GM12801 (cell line): ENCODE data around the gene DCAF11.

Experiments used
- TF ChIP-seq, protein P1 (sequence below): IDR thresholded peaks from one replicate; pipeline ENCODE4 v1.5.1; 2011; ENCODE audit warnings: control low read depth; ENCODE audit not compliant: insufficient read length; ENCODE audit errors: extremely low read depth

The DCAF11 gene

DNA sequence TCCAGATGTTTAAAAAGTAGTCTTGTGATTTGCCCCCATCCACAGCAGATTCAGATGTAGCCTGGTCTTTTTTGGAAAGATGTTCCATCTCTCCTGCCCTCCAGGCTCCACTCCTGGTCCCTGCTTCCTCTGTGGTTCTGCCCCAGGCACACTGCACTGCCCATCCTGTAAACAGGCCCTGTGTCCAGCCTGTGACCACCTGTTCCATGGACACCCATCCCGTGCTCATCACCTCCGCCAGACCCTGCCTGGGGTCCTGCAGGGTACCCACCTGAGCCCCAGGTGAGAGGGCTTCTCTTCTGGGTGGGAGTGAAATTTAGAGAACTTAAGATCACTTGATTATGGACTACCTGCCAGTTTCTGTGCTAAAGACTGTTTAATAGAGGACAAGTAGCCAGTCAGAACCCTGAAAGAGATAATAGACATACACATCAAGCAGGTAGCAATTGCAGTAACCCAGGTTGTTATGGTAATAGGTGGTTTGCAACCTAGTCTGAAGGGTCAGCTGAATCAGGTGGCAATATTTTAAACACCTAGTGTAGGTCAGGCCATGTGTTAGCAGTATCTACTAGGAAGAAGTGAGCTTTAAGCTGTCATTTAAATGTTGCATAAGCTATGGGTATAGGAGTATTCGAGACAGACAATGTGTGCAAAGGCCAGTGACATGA, 34.9 kb downstream of the DCAF11 start:
- TF ChIP-seq, protein P1, sequence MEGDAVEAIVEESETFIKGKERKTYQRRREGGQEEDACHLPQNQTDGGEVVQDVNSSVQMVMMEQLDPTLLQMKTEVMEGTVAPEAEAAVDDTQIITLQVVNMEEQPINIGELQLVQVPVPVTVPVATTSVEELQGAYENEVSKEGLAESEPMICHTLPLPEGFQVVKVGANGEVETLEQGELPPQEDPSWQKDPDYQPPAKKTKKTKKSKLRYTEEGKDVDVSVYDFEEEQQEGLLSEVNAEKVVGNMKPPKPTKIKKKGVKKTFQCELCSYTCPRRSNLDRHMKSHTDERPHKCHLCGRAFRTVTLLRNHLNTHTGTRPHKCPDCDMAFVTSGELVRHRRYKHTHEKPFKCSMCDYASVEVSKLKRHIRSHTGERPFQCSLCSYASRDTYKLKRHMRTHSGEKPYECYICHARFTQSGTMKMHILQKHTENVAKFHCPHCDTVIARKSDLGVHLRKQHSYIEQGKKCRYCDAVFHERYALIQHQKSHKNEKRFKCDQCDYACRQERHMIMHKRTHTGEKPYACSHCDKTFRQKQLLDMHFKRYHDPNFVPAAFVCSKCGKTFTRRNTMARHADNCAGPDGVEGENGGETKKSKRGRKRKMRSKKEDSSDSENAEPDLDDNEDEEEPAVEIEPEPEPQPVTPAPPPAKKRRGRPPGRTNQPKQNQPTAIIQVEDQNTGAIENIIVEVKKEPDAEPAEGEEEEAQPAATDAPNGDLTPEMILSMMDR, result no peak

DNA sequence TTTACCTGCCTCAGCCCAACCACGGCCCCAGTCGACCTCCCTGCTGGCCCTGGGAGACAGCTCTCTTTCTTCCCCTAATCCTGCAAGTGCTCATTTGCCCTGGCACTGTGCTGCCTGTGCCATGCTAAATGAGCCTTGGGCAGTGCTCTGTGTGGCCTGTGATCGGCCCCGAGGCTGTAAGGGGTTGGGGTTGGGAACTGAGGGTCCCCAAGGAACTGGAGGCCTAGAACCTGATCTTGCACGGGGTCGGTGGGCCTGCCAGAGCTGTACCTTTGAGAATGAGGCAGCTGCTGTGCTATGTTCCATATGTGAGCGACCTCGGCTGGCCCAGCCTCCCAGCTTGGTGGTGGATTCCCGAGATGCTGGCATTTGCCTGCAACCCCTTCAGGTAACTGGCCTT, 35.5 kb downstream of the DCAF11 start:
- TF ChIP-seq, protein P1, result no peak

DNA sequence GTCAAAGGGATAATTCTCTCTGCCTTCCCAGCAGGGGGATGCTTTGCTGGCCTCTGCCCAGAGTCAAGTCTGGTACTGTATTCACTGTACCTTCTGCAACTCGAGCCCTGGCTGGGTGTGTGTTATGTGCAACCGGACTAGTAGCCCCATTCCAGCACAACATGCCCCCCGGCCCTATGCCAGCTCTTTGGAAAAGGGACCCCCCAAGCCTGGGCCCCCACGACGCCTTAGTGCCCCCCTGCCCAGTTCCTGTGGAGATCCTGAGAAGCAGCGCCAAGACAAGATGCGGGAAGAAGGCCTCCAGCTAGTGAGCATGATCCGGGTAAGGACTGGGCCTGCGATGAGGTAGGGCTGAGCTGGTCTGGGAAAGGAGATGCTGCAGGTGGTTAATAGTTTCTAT, 36.0 kb downstream of the DCAF11 start:
- TF ChIP-seq, protein P1, result no peak

DNA sequence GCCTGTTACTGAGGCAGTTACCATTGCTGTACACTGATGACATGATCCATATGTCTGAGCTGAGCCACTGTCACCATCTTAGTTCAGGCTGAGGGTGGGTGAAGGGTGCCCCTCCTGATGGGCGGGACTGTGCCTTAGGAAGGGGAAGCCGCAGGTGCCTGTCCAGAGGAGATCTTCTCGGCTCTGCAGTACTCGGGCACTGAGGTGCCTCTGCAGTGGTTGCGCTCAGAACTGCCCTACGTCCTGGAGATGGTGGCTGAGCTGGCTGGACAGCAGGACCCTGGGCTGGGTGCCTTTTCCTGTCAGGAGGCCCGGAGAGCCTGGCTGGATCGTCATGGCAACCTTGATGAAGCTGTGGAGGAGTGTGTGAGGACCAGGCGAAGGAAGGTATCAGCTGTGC, 36.4 kb downstream of the DCAF11 start:
- TF ChIP-seq, protein P1, result no peak

DNA sequence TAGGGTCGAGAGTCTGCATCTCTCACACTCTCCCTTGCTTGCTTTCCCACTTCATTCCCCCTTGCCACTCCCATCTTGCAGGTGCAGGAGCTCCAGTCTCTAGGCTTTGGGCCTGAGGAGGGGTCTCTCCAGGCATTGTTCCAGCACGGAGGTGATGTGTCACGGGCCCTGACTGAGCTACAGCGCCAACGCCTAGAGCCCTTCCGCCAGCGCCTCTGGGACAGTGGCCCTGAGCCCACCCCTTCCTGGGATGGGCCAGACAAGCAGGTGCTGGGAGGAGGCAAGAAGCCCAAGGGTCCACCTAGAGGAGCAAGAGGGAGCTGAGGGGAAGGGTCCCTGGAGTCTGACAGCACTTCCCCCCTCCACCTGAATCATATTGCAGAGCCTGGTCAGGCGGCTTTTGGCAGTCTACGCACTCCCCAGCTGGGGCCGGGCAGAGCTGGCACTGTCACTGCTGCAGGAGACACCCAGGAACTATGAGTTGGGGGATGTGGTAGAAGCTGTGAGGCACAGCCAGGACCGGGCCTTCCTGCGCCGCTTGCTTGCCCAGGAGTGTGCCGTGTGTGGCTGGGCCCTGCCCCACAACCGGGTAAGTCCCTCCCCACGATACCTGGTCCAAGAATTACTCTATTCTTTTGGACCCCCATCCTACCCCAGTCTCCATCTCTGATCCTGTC, 37.0 kb downstream of the DCAF11 start:
- TF ChIP-seq, protein P1, result no peak

DNA sequence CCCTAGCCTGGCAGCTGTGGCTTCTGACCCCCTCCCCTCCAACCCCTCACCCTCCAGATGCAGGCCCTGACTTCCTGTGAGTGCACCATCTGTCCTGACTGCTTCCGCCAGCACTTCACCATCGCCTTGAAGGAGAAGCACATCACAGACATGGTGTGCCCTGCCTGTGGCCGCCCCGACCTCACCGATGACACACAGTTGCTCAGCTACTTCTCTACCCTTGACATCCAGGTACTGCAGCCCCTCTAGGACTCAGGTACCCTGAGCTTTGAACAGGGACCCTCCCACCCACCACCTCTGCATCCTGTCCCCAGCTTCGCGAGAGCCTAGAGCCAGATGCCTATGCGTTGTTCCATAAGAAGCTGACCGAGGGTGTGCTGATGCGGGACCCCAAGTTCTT, 40.5 kb downstream of the DCAF11 start:
- TF ChIP-seq, protein P1, result no peak

DNA sequence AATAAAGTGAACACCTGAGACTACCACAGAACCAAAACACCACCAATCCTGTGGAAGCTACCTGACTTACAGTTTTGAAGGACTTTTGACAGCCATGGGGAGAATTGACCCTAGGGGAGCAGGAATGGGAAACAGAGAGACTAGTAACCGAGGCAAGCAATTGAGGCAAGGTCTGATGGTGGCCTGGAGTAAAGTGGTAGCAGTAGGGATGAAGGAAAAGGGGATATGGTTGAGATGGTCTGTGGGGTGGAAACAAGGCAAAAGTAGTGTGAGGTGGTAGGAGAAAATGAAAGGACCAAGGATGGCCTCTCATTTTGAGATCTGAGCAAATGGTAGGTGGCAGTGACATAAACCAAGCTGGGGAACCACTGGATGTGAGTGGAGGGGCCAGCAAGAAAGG, 42.3 kb downstream of the DCAF11 start:
- TF ChIP-seq, protein P1, result no peak
